Hepatic stellate cell (primary cell): ENCODE measurements around the gene RNF167.

Experiments used
- DNase-seq: peaks from one replicate; pipeline ENCODE4 v3.0.0; 2011; ENCODE audit warnings: low spot score

RNF167 gene

GRCh38 chr17:4953451-4953961, 13.4 kb downstream of the RNF167 start:
- peak; percentile 76 for DNase-seq

DNA sequence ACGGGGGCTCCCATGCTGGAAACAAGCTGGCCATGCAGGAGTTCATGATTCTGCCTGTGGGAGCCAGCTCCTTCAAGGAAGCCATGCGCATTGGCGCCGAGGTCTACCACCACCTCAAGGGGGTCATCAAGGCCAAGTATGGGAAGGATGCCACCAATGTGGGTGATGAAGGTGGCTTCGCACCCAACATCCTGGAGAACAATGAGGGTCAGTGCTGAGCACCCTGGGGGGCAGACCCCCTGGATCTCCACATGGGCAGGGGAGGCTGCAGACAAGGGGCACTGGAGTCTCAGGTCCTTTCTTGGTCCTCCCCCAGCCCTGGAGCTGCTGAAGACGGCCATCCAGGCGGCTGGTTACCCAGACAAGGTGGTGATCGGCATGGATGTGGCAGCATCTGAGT, 15.0 kb downstream of the RNF167 start:
- no peak for DNase-seq

DNA sequence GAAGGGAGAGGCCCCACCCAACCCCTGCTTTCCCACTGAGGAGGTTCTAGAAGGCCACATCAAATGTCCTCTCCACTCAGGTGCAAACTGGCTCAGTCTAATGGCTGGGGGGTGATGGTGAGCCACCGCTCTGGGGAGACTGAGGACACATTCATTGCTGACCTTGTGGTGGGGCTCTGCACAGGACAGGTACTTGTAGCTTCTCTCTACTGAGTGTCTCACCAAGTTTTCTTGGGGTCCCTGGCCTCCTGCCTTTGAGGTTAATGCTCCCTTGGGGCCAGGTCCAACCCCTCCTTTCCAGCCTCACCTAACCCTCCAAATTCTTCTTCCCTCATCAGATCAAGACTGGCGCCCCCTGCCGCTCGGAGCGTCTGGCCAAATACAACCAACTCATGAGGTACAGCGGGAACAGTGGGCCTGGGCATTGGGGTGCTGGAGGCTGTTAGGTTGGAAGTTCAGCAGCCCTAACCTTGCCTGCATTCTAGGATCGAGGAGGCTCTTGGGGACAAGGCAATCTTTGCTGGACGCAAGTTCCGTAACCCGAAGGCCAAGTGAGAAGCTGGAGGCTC, 16.5 kb downstream of the RNF167 start:
- no peak for DNase-seq

- DNase-seq, result no peak
These were observed 18.0 kb downstream of the RNF167 start for GRCh38 chr17:4958102-4958501.

GRCh38 chr17:4959261-4959965, 19.3 kb downstream of the RNF167 start:
- DNase-seq, result no peak

- DNase-seq, result no peak
These were observed 20.3 kb downstream of the RNF167 start for GRCh38 chr17:4960279-4960922.

GRCh38 chr17:4965311-4965986, 25.4 kb downstream of the RNF167 start:
- DNase-seq, result no peak

DNA sequence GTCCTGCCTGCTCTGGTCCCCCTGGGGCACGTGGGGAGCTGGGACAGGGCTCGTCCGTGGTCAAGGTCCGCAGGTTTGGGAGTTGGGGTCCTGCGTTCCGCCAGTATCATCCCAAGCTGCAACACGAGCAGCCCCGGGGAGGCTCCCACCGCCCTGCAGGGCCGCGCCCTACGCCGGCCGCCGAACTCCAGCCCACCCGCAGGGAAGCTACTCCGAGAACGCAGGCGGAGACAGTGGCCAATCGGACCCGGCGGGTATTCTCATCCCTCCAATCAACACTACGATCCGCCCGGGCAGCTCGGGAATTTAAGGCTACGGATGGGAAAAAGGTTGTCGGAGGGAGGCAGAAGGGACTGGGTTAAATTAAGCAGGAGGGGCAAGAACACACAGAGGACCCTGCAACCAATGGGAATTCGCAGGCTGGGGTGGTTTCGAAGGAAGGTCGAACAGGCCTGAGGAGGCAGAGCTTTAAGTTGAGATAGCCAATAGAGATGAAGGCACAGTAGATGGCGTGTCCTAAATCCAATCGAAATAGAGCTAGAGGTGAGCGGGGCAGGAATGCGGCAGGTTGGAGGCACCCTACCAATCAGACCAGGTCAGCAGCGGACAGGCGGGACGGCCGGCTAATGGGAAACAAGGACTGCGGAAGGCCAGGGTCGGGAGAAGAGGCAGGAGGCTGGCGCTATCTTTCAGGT, 26.9 kb downstream of the RNF167 start:
- peak; percentile 100 for DNase-seq

- DNase-seq, result peak; percentile 93
These were observed 27.7 kb downstream of the RNF167 start, which contains the start of gene SPAG7 for GRCh38 chr17:4967539-4968485. Gene SPAG7 (minus strand): TSS chr17:4967817. CDS start chr17:4967804, 13 bp downstream.

GRCh38 chr17:4968486-4969046, 28.5 kb downstream of the RNF167 start:
- no peak for DNase-seq

DNA sequence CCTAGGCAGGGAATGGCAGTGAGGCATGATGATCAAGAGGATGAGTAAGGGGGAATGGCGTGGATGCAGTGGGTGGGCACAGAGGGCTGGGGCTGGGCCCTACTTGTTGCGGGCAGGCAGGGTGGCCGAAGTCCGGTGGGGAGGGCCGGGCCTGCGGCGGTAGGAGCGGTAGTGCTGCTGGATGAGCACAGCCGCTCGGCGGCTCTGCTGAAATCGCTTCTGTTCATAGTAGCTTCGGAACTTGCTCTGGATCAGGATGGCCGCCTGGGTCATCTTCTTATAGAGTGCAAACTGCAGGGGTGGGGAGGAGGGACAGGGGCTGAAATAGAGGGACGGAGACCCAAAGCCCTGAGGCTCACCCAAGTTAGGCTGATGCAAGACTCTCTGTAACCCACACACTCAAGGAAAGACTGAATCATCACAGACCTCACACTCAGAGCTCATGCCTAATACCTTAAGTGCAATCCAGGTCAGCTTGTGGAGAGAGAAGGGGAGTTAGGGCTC, 29.0 kb downstream of the RNF167 start:
- DNase-seq, result peak; percentile 78

- DNase-seq, result no peak
These were observed 29.6 kb downstream of the RNF167 start for GRCh38 chr17:4969551-4970173.

DNA sequence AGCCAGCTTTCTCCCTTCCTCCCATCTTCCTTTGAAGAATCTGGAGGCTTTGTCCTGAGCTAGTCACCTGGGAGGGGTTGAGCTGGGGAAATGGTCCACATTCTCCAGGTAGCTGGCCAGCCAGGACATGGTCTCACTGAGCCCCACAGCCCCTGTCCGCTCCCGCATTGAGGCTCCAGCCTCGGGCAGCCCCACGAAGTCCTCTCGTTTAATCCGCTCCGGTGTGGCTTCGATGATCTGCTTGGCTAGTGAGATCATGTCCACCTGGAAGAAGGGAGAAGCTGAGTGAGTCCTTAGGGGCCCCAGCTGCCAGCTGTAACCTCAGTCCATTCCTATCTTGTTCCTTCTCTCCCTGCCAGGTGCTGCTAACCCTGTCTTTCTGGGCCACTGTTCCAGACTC, 30.2 kb downstream of the RNF167 start:
- DNase-seq, result no peak

- DNase-seq, result no peak
These were observed 31.8 kb downstream of the RNF167 start for GRCh38 chr17:4971826-4972225.

- no peak for DNase-seq
These were observed 32.3 kb downstream of the RNF167 start for GRCh38 chr17:4972322-4972721.

DNA sequence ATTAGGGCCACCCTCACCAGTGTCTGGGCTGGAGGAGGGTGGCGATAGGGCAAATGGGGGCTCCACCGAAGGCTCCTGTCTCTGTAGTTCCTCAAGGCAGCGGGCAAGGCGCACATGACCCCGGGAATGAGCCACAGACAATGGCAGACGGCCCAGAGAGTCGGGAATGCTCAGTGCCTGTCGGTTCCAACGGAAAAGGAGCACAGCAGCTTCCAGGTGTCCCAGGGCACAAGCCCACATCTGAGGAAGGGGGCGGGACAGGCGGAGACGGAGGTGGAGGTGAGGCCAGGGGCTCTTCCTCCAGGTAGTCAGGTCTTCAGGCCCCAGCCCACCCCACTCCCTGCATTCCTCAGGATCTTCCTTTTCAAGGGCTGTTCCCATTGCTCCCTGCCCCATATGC, 32.7 kb downstream of the RNF167 start:
- DNase-seq, result no peak

GRCh38 chr17:4973256-4974114, 33.4 kb downstream of the RNF167 start:
- no peak for DNase-seq

- DNase-seq, result no peak
These were observed 34.1 kb downstream of the RNF167 start for GRCh38 chr17:4974115-4974670.

DNA sequence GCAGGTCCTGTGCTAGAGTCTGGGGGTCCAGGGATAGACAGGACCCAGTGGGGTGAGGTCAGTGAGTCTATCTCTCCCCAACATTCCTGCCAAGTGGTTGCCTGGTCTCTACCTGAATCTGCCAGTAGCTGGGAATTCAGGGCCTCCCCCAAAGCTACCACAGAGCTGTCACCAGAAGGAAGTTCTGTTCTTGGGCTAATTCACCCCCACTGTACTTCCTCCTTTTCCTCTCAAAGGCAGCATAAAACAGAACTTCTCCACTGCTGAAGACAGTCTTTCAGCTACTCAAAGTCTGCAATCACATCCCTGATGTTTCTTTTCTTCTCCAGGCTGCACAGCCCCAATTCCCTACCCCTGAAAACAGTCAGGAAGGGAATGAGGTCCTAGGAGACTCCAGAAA, 38.7 kb downstream of the RNF167 start:
- DNase-seq, result no peak
